Left lung (tissue), 10 donors: ENCODE results near the gene APOA5. TPM values are rescaled to one million over a fixed set of nuclear protein-coding genes. Genes with fewer than 3 reads are reported as not detected.

Experiments
- ATAC-seq: fragments of 200-7000 bp; cut with Tn5 transposase; one replicate; pipeline ENCODE4 v1.9.1; 2020; ENCODE audit warnings: moderate library complexity
- DNase-seq, 4 donors: peaks; one replicate each; pipeline ENCODE4 v3.0.0-alpha.2; 2013 to 2020
- H3K27ac ChIP-seq, 2 donors: fragments of 200-600 bp; sonication (generic) in 1 of 2; one replicate each; pipeline versions ENCODE4 v1.5.0 to v1.8.0; 2020 to 2021
- H3K27me3 ChIP-seq, 2 donors: fragments of 200-600 bp; sonication (generic) in 1 of 2; one replicate each; pipeline versions ENCODE4 v1.5.0 to v1.8.0; 2020 to 2021
- H3K36me3 ChIP-seq, 2 donors: fragments of 200-600 bp; sonication (generic) in 1 of 2; one replicate each; pipeline versions ENCODE4 v1.5.0 to v1.8.0; 2020 to 2021
- H3K4me1 ChIP-seq, 2 donors: fragments of 200-600 bp; one replicate each; pipeline ENCODE4 v1.8.0; 2021
- H3K4me3 ChIP-seq, 2 donors: fragments of 200-600 bp; sonication (generic) in 1 of 2; one replicate each; pipeline versions ENCODE4 v1.5.0 to v1.8.0; 2020 to 2021; ENCODE audit warnings: mild to moderate bottlenecking in 1 of 2
- H3K9me3 ChIP-seq, 2 donors: fragments of 200-600 bp; sonication (generic) in 1 of 2; one replicate each; pipeline versions ENCODE4 v1.5.0 to v1.8.0; 2020 to 2021
- CTCF ChIP-seq, 2 donors: fragments of 200-600 bp; sonication (generic) in 1 of 2; IDR thresholded peaks; one replicate each; pipeline versions ENCODE4 v1.5.0 to v1.8.0; 2021; ENCODE audit warnings: antibody characterized with exemption in 2 of 2
- intact Hi-C, 2 donors: fragments of 100-400 bp; cut with DNase I; formaldehyde crosslinking; loops; one replicate each; pipeline versions ENCODE4 v1.11.2 to v1.14.2; 2022
- polyA plus RNA-seq, 6 donors: library from polyadenylated mRNA; unstranded; fragments of 120-200 nt; gene quantifications; one replicate each; pipeline ENCODE4 v1.2.1, GENCODE V29; 2013; ENCODE audit not compliant: insufficient read length in 6 of 6
- total RNA-seq, 2 donors: library from RNA; stranded (reverse); fragmentation: NEBNext Ultra II Directional; extraction: Animal tissue kit (Norgen Biotek cat#: 25700); gene quantifications; one replicate each; pipeline ENCODE4 v1.2.1, GENCODE V29; 2021
- donor health status: DM: no; HTN: yes; CAD: no.
- donor health status: DM: no; HTN: no; CAD: no.

The APOA5 gene
- total and polyA plus RNA-seq, 8 donors = 0.07 to 0.10 TPM; not detected in 6

DNA sequence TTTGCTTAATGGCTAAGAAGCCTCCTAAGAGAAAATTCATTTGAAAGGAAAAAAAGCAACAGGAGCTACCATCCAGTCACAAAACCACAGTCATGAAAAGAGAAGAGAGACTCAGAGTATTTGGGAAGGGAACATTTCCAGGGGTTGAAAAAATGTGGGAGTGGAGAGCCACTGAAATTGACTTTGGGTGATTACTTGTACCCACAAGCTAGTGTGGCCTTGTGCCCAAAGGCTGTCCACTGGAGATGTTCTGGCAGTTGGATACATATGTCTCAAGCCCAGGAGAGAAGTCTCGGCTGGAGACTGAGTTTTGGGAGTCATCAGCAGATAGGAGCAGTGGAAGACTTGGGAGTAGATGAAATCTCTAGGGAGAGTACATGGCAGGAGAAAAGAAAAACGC, 3.2 kb upstream of the APOA5 start:
- intact Hi-C loops = no loop called here
- Histone ChIP-seq H3K27ac (no peak overlapping the region), H3K9me3 (no peaks in the 10 kb centered on the region), H3K27me3 (no peaks in the 10 kb centered on the region), H3K4me3 (no peak overlapping the region), H3K4me1 (peaks cover 6 to 12% of the 10 kb centered on the region in 2 donors), H3K36me3 (no peaks in the 10 kb centered on the region)
- DNase-seq (no peak), ATAC-seq (no peak)
- TF ChIP-seq CTCF (IDR thresholded peaks at IDR 0.05) = no peak

- intact Hi-C loops = no loop called here
- no peaks in the 10 kb centered on the region for H3K27me3 ChIP-seq
- DNase-seq (no peak), ATAC-seq (no peak)
- H3K36me3 ChIP-seq = no peaks in the 10 kb centered on the region
- no peak for TF ChIP-seq CTCF (IDR thresholded peaks at IDR 0.05)
- no peak overlapping the region for H3K4me3 ChIP-seq
- peaks cover 6 to 12% of the 10 kb centered on the region in 2 donors for H3K4me1 ChIP-seq
- no peak overlapping the region for H3K27ac ChIP-seq
- no peaks in the 10 kb centered on the region for H3K9me3 ChIP-seq
Observed at GRCh38 chr11:116793772-116794097, 2.1 kb upstream of the APOA5 start.

GRCh38 chr11:116792869-116793771, 1.4 kb upstream of the APOA5 start:
- Histone ChIP-seq H3K9me3 (no peaks in the 10 kb centered on the region), H3K4me1 (peaks cover 6 to 12% of the 10 kb centered on the region in 2 donors), H3K4me3 (no peak overlapping the region), H3K36me3 (no peaks in the 10 kb centered on the region), H3K27ac (no peak overlapping the region), H3K27me3 (no peaks in the 10 kb centered on the region)
- DNase-seq (no peak), ATAC-seq (no peak)
- intact Hi-C loops = no loop called here
- TF ChIP-seq CTCF (IDR thresholded peaks at IDR 0.05) = no peak

DNA sequence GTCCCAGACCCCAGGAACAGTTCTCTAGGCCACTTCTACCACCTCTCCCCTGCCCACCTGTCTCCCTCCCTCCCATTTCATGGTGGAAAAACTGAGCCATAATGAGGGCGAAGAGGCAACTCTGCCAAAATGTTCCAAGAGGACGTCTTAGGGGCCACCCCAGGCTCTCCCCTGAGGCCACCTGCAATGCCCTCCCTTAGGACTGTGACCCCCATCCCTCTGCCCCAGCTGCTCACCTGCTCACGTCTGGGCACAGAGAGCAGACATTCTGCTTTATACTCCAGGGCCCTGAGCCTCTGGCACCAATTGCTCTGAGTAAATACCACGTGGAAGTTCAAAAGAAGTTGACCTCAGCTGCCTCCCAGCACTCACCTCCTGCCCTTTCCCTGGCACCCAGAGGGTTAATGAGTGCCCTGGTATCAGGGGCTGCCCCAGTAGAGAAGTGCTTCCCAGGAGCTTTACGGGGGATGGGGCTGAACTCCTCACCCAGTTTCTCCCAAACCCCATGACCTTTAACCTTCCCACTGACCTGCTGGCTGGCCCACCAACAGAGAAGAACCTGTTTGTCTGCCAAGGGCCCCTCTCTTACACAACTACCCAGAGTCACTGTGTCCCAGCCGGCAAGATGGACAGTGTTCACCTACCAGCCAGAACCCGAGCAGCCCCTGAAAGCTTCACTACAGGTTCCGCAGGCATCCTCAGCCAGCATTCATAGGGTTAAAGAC, 627 bp upstream of the APOA5 start:
- no peak for TF ChIP-seq CTCF (IDR thresholded peaks at IDR 0.05)
- Histone ChIP-seq H3K27me3 (no peaks in the 10 kb centered on the region), H3K36me3 (no peaks in the 10 kb centered on the region), H3K27ac (no peak overlapping the region), H3K4me3 (no peak overlapping the region), H3K4me1 (peaks cover 6 to 13% of the 10 kb centered on the region in 2 donors), H3K9me3 (no peaks in the 10 kb centered on the region)
- DNase-seq = no peak
- intact Hi-C loops = no loop called here
- no peak for ATAC-seq
